Measurements from ENCODE around the gene POLR3E.

The POLR3E gene, protein sequence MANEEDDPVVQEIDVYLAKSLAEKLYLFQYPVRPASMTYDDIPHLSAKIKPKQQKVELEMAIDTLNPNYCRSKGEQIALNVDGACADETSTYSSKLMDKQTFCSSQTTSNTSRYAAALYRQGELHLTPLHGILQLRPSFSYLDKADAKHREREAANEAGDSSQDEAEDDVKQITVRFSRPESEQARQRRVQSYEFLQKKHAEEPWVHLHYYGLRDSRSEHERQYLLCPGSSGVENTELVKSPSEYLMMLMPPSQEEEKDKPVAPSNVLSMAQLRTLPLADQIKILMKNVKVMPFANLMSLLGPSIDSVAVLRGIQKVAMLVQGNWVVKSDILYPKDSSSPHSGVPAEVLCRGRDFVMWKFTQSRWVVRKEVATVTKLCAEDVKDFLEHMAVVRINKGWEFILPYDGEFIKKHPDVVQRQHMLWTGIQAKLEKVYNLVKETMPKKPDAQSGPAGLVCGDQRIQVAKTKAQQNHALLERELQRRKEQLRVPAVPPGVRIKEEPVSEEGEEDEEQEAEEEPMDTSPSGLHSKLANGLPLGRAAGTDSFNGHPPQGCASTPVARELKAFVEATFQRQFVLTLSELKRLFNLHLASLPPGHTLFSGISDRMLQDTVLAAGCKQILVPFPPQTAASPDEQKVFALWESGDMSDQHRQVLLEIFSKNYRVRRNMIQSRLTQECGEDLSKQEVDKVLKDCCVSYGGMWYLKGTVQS

DNA sequence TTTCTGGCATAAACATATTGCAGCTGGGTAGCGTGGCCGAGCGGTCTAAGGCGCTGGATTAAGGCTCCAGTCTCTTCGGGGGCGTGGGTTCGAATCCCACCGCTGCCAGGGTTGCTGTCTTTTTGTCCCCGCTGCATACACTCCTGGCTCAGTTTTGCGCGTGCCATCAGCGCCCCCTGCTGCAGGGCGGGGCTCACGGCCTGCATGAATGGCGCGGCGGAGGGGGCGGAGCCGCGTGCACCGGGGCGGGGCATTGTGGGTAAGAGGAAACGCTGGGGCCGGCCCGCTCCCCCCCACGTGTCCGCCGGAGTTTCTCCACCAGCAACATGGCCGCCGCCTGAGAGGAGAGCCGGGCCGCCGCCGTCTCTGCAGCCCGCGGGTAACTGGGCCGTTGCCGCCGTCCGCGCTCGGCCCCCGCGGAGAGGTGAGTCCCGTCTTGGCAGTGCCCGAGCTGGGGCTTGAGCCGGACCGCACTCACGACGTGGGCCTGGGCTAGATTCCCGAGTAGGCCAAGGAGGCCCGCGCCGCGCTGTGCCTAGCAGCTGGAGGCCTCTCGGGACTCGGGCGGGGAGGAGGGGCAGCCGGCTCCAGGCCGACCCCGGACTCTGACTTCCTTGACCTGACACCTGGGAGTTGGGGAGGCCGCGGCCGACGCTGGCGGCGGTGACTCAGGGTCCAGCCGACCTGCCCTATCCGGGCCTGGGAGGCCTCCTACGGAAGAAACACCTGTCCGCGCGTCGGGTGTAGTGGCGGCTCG, at the start of gene POLR3E:
Gene POLR3E, plus strand, starts transcription at position 296 of the 757 bp plus-strand sequence. CDS start 5,560 bp downstream, outside the sequence.
- H3K4me3 ChIP-seq (ENCODE audit: low read depth, low read length), result peak within 1 kb of the TSS; percentile 84
- DNase-seq (ENCODE audit: low read depth), result peak; percentile 99
- TF ChIP-seq, protein P1, sequence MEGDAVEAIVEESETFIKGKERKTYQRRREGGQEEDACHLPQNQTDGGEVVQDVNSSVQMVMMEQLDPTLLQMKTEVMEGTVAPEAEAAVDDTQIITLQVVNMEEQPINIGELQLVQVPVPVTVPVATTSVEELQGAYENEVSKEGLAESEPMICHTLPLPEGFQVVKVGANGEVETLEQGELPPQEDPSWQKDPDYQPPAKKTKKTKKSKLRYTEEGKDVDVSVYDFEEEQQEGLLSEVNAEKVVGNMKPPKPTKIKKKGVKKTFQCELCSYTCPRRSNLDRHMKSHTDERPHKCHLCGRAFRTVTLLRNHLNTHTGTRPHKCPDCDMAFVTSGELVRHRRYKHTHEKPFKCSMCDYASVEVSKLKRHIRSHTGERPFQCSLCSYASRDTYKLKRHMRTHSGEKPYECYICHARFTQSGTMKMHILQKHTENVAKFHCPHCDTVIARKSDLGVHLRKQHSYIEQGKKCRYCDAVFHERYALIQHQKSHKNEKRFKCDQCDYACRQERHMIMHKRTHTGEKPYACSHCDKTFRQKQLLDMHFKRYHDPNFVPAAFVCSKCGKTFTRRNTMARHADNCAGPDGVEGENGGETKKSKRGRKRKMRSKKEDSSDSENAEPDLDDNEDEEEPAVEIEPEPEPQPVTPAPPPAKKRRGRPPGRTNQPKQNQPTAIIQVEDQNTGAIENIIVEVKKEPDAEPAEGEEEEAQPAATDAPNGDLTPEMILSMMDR (IDR thresholded peaks at IDR 0.05; ENCODE audit: insufficient read depth, low read depth, low read length, missing control alignments), result peak; percentile 92

DNA sequence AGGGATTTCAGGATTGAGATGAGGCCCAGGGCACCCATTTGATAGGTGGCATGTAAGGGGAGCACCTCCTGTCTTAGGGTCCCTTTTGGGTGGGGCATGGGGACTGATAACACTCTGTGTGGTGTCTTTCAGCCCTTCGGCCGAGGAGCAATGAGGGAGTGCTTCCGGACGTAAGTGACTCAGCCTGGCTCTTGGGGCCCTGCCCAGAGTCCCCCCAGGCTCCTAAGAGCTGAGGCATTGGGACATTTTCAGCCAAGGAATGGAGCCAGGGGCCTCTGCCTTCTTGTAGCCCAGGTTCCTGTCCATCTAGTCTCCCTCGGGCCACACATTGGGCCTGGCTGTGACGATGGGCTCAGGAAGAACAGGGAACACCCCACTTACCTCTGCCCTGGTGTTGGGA, 46.7 kb upstream of the POLR3E start:
- no peak overlapping the region for H3K4me3 ChIP-seq (ENCODE audit: low read depth, low read length)
- TF ChIP-seq, protein P1 (IDR thresholded peaks at IDR 0.05; ENCODE audit: insufficient read depth, low read depth, low read length, missing control alignments), result no peak
- DNase-seq (ENCODE audit: low read depth), result no peak

DNA sequence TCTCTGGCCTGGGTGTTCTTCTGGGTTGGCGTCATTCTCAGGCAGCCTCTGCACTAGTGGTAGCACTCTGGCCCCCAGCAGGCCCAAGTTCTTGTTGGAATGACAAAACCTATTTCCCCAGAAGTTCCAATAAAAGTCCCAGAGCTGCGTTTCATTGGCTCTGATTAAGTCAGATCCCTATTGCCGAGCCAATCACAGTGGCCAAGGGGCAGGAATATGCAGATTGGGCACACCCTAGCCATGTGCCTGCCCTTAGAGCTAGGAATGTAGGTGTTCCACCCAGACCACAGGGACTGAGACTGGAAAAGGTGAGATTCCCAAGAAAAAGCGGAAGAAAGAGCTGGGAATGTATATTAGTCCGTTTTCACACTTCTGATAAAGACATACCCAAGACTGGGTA, 44.9 kb upstream of the POLR3E start:
- H3K4me3 ChIP-seq (ENCODE audit: low read depth, low read length), result no peak overlapping the region
- TF ChIP-seq, protein P1 (IDR thresholded peaks at IDR 0.05; ENCODE audit: insufficient read depth, low read depth, low read length, missing control alignments), result no peak
- DNase-seq (ENCODE audit: low read depth), result no peak

DNA sequence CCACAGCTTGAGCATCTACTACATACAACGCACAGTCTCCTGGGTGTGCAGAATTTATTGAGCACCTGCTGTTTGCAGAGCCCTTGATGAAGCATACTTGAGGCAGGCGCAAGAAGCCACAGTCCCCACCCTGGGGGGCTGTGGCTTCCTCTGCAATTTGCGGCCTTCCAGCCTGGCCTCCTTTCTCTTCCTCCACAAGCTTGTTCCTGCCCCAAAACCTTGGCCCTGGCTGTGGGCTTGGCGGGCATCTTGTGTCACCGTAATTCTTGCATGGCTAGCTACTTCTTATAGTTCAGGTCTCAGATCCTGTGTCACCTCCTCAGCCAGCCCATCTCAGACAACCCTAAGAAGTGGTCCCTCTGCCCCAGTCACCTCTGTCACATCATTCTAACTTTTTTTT, 43.9 kb upstream of the POLR3E start:
- no peak for DNase-seq (ENCODE audit: low read depth)

DNA sequence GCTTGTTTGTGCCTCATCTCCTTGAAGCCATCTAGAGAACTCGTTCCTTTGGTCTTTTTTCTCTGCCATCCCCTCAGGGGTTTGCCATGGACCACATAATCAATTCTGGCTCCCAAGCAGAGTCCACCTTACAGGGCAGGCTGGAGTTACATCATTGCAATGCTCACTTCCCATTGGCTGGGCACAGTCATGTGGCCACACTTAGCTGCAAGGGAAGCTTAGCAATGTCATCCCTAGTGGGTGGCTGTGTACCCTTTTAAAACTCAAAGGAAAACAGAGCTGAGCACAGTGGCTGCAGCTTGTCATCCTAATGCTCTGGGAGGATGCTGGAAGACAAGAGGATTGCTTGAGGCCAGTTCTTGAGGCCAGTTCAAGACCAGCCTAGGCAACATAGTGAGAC, 41.9 kb upstream of the POLR3E start:
- DNase-seq (ENCODE audit: low read depth), result no peak
- H3K4me3 ChIP-seq (ENCODE audit: low read depth, low read length), result no peak overlapping the region
- TF ChIP-seq, protein P1 (IDR thresholded peaks at IDR 0.05; ENCODE audit: insufficient read depth, low read depth, low read length, missing control alignments), result no peak

More for the DNA sequence above, 43.9 kb upstream of the POLR3E start:
- H3K4me3 ChIP-seq (ENCODE audit: low read depth, low read length), result no peak overlapping the region
- TF ChIP-seq, protein P1 (IDR thresholded peaks at IDR 0.05; ENCODE audit: insufficient read depth, low read depth, low read length, missing control alignments), result no peak

DNA sequence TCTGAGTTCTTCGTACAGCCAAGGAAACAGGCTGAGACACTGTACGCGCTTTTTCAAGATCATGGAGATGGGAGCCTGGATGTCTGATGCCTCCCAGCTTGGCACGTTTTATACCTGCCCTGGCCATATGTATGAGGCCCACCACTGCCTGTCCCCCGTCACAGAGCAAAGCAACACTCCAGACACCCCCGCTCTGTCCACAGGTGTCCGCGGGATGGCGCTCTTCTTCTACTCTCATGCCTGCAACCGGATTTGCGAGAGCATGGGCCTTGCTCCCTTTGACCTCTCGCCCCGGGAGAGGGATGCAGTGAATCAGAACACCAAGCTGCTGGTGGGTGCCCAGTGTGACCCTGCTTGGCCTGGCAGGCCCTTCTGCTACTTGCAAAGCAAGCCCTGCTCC, 39.8 kb upstream of the POLR3E start:
- H3K4me3 ChIP-seq (ENCODE audit: low read depth, low read length), result no peak overlapping the region
- TF ChIP-seq, protein P1 (IDR thresholded peaks at IDR 0.05; ENCODE audit: insufficient read depth, low read depth, low read length, missing control alignments), result no peak
- DNase-seq (ENCODE audit: low read depth), result no peak
